Fibroblast of gingiva (primary cell): ENCODE results near the gene RAP1GDS1.

Experiments used
- DNase-seq: peaks from one replicate; pipeline ENCODE4 v3.0.0-alpha.2; 2011; ENCODE audit warnings: low read depth

Gene RAP1GDS1

DNA sequence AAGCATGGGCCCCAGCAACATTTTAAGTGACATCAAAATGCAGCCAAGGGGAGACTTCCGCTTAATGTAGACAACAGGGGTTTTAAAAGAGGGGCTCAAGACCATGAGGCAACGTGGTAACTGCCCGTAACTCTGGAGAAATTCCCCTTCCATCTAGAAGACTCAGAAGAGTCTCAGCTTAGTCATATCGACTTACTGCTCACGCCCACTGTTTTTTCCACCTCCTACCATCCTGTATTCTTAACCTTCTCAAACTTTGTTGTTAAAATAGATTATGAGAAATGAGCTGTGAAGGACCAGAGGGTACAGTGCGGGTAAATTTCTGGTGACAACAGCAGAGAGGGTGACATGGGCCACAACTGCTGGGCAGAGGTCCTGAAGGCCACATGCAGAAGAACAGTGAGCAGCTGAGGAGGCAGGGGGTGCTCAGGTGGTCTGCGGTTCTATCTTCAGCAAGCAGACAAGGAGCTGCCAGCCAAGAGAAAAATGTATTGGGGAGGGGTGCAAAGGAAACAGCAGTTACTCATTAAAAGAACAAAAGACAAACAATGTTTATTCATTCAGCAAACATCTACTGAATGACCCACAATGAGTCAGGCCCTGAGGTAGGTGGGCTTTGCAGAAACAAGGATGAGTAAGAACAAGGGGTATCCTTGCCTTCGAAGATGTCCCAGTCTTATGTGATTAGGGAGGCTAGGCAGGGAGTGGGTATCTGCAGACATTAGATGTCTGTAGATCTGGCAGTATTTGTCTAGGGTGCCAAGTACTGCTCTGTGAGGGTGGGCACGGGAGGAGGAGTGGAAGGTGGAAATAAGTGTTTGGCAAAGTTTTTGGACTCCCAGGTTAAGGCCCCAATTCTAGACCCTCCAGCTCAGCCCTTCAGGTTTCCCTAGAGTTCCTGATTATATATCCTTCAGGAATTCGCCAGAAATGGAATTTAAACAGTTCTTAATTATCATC is 221.9 kb downstream of the RAP1GDS1 start:
- no peak for DNase-seq

DNA sequence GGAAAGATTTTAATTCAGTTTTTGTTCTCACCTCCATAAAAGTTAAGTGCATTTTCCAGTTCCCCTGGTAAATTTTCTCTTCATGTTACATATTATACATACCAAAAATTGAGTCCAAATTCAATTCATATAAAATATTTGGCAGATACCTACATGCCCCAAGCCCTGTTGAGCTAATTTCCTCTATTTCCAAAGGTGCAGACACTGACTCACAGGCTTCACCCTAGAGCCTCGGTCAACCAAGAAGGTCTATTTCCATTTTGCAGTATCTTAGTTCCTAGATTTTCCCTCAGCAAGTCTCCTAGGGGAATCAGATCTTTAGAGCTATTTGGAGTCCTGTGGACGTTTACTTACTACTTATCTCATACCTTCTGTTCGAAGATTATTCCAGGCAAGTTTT is 222.8 kb downstream of the RAP1GDS1 start:
- DNase-seq: no peak

DNA sequence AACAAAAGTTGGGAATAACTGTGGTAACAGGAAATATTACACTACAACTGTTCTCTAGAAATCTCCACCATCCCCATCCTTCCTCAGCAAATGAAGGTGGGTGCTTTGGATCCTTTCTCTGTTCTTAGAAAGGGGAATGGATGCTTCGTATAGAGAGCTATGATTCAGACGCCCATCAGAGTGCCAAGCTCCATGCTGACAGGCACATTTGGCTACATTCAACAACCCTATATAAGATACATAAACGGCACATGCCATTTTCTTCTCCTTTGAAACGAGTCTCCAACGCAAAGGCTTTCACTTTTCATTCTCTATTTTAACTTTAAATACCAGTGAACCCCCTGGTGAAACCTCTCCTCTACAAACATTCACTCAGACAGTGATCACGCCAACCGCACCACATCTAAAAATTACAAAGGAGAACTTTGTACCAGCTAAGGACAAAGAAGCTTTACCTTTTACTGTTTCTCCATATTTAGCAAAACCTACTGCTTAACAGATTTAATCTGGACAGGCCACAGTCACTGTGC is 224.7 kb downstream of the RAP1GDS1 start:
- DNase-seq: no peak

DNA sequence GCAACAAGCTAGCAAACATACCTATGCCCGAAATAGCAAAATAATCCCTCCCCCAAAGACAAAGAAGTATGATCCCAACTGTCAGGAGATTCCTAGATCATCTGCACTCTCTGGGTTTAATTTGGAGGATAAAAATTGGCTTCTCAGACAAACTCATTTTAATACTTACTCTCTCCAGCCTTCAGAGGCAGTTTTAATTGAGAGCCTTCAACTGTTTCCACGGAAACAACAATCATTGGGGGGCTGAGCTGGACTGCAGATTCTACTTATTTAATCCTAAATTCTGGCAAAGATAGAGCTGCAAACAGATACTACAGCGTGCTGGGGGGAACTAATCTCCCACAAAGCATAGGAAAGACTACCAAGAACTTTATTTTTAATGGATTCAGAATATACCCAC is 229.1 kb downstream of the RAP1GDS1 start:
- DNase-seq: no peak

DNA sequence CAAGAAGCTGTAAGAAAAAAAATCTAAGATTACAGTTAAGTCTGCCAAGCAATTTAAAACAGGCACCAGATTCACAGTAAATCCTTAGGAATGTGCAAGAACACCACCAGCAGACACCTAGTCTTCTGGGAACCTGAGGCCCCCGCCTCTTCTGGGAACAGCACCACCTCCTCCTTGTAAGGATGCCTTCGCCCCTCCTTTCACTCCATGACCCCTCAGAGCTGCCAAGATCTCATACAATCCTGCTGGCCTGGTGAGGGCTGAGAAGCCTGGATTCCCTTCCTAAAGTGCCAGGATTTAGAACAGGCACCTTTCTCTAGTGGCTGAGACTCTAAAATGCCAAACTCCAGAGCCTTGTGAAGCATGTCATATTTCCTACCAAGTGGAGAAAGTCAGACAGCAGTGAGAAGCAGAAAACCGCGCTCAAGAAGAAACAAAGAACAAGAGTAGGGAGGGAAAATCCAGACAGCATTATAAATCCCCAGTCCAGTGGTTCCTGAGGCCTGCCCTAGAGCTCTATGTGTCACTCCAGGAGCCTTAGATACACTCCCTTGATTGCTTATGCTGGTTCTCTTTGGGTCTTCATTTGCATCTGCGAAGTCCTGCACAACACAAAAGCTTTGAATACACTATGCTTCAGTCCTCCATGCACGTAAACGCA is 230.8 kb downstream of the RAP1GDS1 start:
- DNase-seq: peak; percentile 56

DNA sequence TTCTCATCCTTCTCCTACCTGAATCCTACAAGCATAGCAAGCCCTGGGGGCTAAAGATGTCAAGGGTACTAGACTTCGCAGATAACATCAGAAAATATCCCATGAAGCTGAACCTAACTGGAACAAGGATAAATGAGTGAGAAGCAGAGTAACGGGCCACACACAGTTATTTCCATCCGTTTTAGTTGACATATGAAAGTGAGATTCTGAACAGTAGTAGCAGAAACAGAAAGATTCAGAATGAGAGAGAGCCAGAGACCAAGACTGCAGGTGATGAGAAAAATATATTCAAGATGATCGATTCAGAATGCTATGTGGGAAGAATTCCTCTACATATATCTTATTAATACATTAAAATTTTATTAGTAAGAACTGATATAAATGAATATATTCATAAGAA is 232.1 kb downstream of the RAP1GDS1 start:
- DNase-seq: no peak
